IPS-20b (cell line): Measurements from ENCODE around the gene PIN1.

Experiments used
- H3K27ac ChIP-seq: one replicate; pipeline ENCODE4 v1.5.1; 2013; ENCODE audit warnings: low read length
- H3K27me3 ChIP-seq: 2 replicates; pipeline ENCODE4 v1.6.1; 2013; ENCODE audit warnings: mild to moderate bottlenecking, low read length, inconsistent platforms; ENCODE audit not compliant: insufficient read depth
- H3K36me3 ChIP-seq: 2 replicates; pipeline ENCODE4 v1.6.1; 2013; ENCODE audit warnings: low read depth, mild to moderate bottlenecking, inconsistent platforms, low read length, moderate library complexity; ENCODE audit not compliant: insufficient read depth
- H3K4me1 ChIP-seq: 2 replicates; pipeline ENCODE4 v1.6.1; 2013; ENCODE audit warnings: mild to moderate bottlenecking, control low read depth, inconsistent platforms, low read length, moderate library complexity; ENCODE audit not compliant: insufficient read depth
- H3K4me3 ChIP-seq: 2 replicates; pipeline ENCODE4 v1.5.1; 2013; ENCODE audit warnings: mild to moderate bottlenecking, low read length, inconsistent platforms
- H3K9ac ChIP-seq: 2 replicates; pipeline ENCODE4 v1.6.1; 2013; ENCODE audit warnings: low read depth, mild to moderate bottlenecking, inconsistent platforms, low read length, moderate library complexity
- H3K9me3 ChIP-seq: 2 replicates; pipeline ENCODE4 v1.6.1; 2013; ENCODE audit warnings: mild to moderate bottlenecking, low read depth, low read length, inconsistent platforms; ENCODE audit not compliant: insufficient read depth

PIN1 gene

GRCh38 chr19:9793071-9793591 is 42.0 kb upstream of the PIN1 start:
- no peaks in the 10 kb centered on the region for H3K27me3 ChIP-seq
- H3K9me3 ChIP-seq: no peaks in the 10 kb centered on the region
- no peaks in the 10 kb centered on the region for H3K36me3 ChIP-seq
- peak overlapping the region; percentile 76 for H3K4me3 ChIP-seq
- H3K9ac ChIP-seq: peak overlapping the region; percentile 83; the same call in 1 of the 2 replicates
- H3K27ac ChIP-seq: peak overlapping the region; percentile 64
- H3K4me1 ChIP-seq: no peaks in the 10 kb centered on the region

GRCh38 chr19:9796113-9796773 is 38.9 kb upstream of the PIN1 start:
- H3K27me3 ChIP-seq: no peaks in the 10 kb centered on the region
- H3K9ac ChIP-seq: no peak overlapping the region
- no peaks in the 10 kb centered on the region for H3K36me3 ChIP-seq
- no peak overlapping the region for H3K4me3 ChIP-seq
- H3K27ac ChIP-seq: no peak overlapping the region
- no peaks in the 10 kb centered on the region for H3K9me3 ChIP-seq
- H3K4me1 ChIP-seq: no peaks in the 10 kb centered on the region

- Histone ChIP-seq H3K4me3 (no peak overlapping the region), H3K4me1 (no peaks in the 10 kb centered on the region), H3K9ac (no peak overlapping the region), H3K27me3 (no peaks in the 10 kb centered on the region), H3K9me3 (no peaks in the 10 kb centered on the region), H3K36me3 (no peaks in the 10 kb centered on the region), H3K27ac (no peak overlapping the region)
These were observed 37.2 kb upstream of the PIN1 start for GRCh38 chr19:9797871-9798270.

- Histone ChIP-seq H3K4me3 (no peak overlapping the region), H3K27me3 (no peaks in the 10 kb centered on the region), H3K9me3 (no peaks in the 10 kb centered on the region), H3K36me3 (no peaks in the 10 kb centered on the region), H3K27ac (no peak overlapping the region), H3K9ac (no peak overlapping the region), H3K4me1 (no peaks in the 10 kb centered on the region)
These were observed 36.0 kb upstream of the PIN1 start for GRCh38 chr19:9799162-9799561.

DNA sequence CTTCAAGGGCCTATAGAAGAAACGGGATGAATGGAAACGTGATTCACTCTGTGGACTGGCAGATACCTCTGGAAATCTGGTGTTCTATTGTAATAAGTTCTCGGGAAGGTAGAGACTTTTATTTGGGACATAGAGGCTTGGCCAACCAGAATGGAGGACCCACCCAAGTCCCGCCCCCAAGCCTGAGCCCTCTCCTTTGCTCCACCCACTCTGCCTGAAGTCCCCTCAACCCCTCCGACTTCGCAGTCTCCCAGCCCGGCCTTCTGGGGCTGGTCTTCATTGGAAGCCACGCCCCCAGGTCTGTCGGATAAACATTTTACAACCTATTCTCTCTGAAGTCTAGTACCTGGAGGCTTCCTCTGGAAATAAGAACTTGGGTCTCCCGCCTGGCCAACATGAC is 33.1 kb upstream of the PIN1 start:
- Histone ChIP-seq H3K9me3 (no peaks in the 10 kb centered on the region), H3K4me1 (no peaks in the 10 kb centered on the region), H3K4me3 (no peak overlapping the region)

DNA sequence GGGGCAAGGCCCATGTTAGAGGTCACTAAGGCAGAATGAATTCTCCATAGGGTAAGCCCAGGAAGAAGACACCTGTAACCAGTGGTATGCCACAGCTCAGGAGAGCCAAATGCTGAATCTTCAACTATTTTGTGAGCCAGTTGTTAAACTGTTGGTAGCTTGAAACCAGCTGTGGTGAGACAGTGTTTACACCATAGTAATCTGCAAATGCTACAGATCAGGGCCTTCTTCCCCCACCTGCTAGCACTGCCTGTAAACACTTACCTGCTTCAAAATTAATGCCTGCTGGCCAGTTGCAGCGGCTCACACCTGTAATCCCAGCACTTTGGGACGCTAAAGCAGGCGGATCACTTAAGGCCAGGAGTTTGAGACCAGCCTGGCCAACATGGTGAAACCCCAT is 28.3 kb upstream of the PIN1 start:
- H3K9me3 ChIP-seq: no peaks in the 10 kb centered on the region
- no peaks in the 10 kb centered on the region for H3K27me3 ChIP-seq
- H3K27ac ChIP-seq: no peak overlapping the region
- no peak overlapping the region for H3K4me3 ChIP-seq
- H3K9ac ChIP-seq: no peak overlapping the region
- H3K36me3 ChIP-seq: peaks cover 38% of the 10 kb centered on the region
- no peaks in the 10 kb centered on the region for H3K4me1 ChIP-seq

More for the DNA sequence above, 33.1 kb upstream of the PIN1 start:
- no peak overlapping the region for H3K9ac ChIP-seq
- 0 out of 2 replicates have a peak, but pooled peaks cover 3% of the 10 kb centered on the region for H3K36me3 ChIP-seq
- H3K27ac ChIP-seq: no peak overlapping the region
- H3K27me3 ChIP-seq: no peaks in the 10 kb centered on the region

- Histone ChIP-seq H3K4me3 (no peak overlapping the region), H3K36me3 (peaks cover 43% of the 10 kb centered on the region), H3K9ac (no peak overlapping the region), H3K27ac (no peak overlapping the region), H3K9me3 (no peaks in the 10 kb centered on the region), H3K4me1 (no peaks in the 10 kb centered on the region), H3K27me3 (no peaks in the 10 kb centered on the region)
These were observed 26.0 kb upstream of the PIN1 start for GRCh38 chr19:9808855-9809824.

- H3K4me3 ChIP-seq: no peak overlapping the region
- no peak overlapping the region for H3K9ac ChIP-seq
- H3K9me3 ChIP-seq: 0 out of 2 replicates have a peak, but pooled peaks cover 6% of the 10 kb centered on the region
- no peak overlapping the region for H3K27ac ChIP-seq
- H3K27me3 ChIP-seq: no peaks in the 10 kb centered on the region
- no peaks in the 10 kb centered on the region for H3K4me1 ChIP-seq
- peaks cover 43% of the 10 kb centered on the region for H3K36me3 ChIP-seq
These were observed 24.0 kb upstream of the PIN1 start for GRCh38 chr19:9811139-9811538.

GRCh38 chr19:9818175-9818733 is 16.9 kb upstream of the PIN1 start:
- Histone ChIP-seq H3K9me3 (0 out of 2 replicates have a peak, but pooled peaks cover 7% of the 10 kb centered on the region), H3K27ac (no peak overlapping the region), H3K4me1 (no peaks in the 10 kb centered on the region), H3K9ac (peak overlapping the region; percentile 96; the same call in 1 of the 2 replicates), H3K4me3 (peak overlapping the region; percentile 97), H3K36me3 (peaks cover 4% of the 10 kb centered on the region; the same call in 1 of the 2 replicates), H3K27me3 (no peaks in the 10 kb centered on the region)

GRCh38 chr19:9818734-9819595 is 16.2 kb upstream of the PIN1 start, which contains the start of gene FBXL12:
TSS of gene FBXL12 (minus strand) at chr19:9819079. CDS start at chr19:9818813, 266 bp downstream.
- Histone ChIP-seq H3K4me3 (peak within 1 kb of the TSS; percentile 97), H3K36me3 (peaks cover under 1% of the 10 kb centered on the region; the same call in 1 of the 2 replicates), H3K4me1 (no peaks in the 10 kb centered on the region), H3K9ac (peak within 1 kb of the TSS; percentile 96; the same call in 1 of the 2 replicates), H3K27ac (peak within 1 kb of the TSS; percentile 99), H3K27me3 (no peaks in the 10 kb centered on the region), H3K9me3 (0 out of 2 replicates have a peak, but pooled peaks cover 7% of the 10 kb centered on the region)
